CD4-positive, CD25-positive, alpha-beta regulatory T cell (primary cell): ENCODE data around the gene IMPG2. TPM values are rescaled to one million over a fixed set of nuclear protein-coding genes. Genes with fewer than 3 reads are reported as not detected.

Source experiments
- ATAC-seq, 2 donors: fragments of 150-1000 bp; cut with Tn5 transposase; one replicate each; pipeline ENCODE4 v1.10.0; 2021; ENCODE audit warnings: low read depth in 2 of 2, moderate number of reproducible peaks in 2 of 2, moderate library complexity in 1 of 2
- DNase-seq, 3 donors: peaks; one replicate each; pipeline versions ENCODE4 v3.0.0 to v3.0.0-alpha.2; 2012 to 2022; ENCODE audit warnings: mixed read lengths in 1 of 3
- H3K27ac ChIP-seq: one replicate; pipeline ENCODE4 v1.7.0; 2013; ENCODE audit warnings: mild to moderate bottlenecking, low read length; ENCODE audit not compliant: insufficient read depth, poor library complexity, severe bottlenecking
- H3K27me3 ChIP-seq: one replicate; pipeline ENCODE4 v1.7.0; 2013; ENCODE audit warnings: low read length; ENCODE audit not compliant: control insufficient read depth, insufficient read depth
- H3K36me3 ChIP-seq: one replicate; pipeline ENCODE4 v1.7.0; 2013; ENCODE audit warnings: mild to moderate bottlenecking, low read length, moderate library complexity; ENCODE audit not compliant: control insufficient read depth, insufficient read depth
- H3K4me1 ChIP-seq: 2 replicates; pipeline ENCODE4 v1.7.0; 2013; ENCODE audit warnings: mild to moderate bottlenecking, low read length; ENCODE audit not compliant: insufficient read depth, control insufficient read depth, poor library complexity, severe bottlenecking
- H3K4me3 ChIP-seq: one replicate; pipeline ENCODE4 v1.7.0; 2013; ENCODE audit warnings: low read depth, mild to moderate bottlenecking, low read length, moderate library complexity
- H3K9me3 ChIP-seq, 2 experiments: 1 replicate in 1 of 2; 2 replicates in 1 of 2; pipeline ENCODE4 v1.7.0; 2013; ENCODE audit warnings: low read length in 2 of 2, mild to moderate bottlenecking in 1 of 2, moderate library complexity in 1 of 2; ENCODE audit not compliant: control insufficient read depth in 2 of 2
- H3K27ac Mint-ChIP-seq, 3 donors: one replicate each; pipeline ENCODE4 v1.8.0; 2020 to 2022; ENCODE audit warnings: mild to moderate bottlenecking in 3 of 3, mixed read lengths in 3 of 3, moderate library complexity in 2 of 3
- H3K27me3 Mint-ChIP-seq: one replicate; pipeline ENCODE4 v1.8.0; 2022; ENCODE audit warnings: mild to moderate bottlenecking, mixed read lengths
- H3K36me3 Mint-ChIP-seq: one replicate; pipeline ENCODE4 v1.8.0; 2020; ENCODE audit warnings: mixed read lengths
- H3K4me1 Mint-ChIP-seq, 4 donors: one replicate each; pipeline ENCODE4 v1.8.0; 2020 to 2022; ENCODE audit warnings: mixed read lengths in 4 of 4, mild to moderate bottlenecking in 1 of 4
- H3K4me3 Mint-ChIP-seq, 4 donors: one replicate each; pipeline ENCODE4 v1.8.0; 2020 to 2022; ENCODE audit warnings: mild to moderate bottlenecking in 4 of 4, mixed read lengths in 4 of 4, moderate library complexity in 3 of 4
- H3K9me3 Mint-ChIP-seq, 7 donors: one replicate each; pipeline ENCODE4 v1.8.0; 2020 to 2022; ENCODE audit warnings: mixed read lengths in 7 of 7, mild to moderate bottlenecking in 3 of 7, moderate library complexity in 2 of 7
- polyA plus RNA-seq, 4 donors: library from polyadenylated mRNA; unstranded; fragments of 300-500 nt; fragmentation: Illumina TruSeq; gene quantifications; one replicate each; pipeline ENCODE4 v1.2.3, GENCODE V29; 2021
- total RNA-seq: library from RNA; stranded (reverse); gene quantifications from one replicate; pipeline ENCODE4 v1.2.3, GENCODE V29; 2022

IMPG2 gene
- total and polyA plus RNA-seq, 5 donors from 2014 or later, result 0.02 to 0.35 TPM; not detected in 3

DNA sequence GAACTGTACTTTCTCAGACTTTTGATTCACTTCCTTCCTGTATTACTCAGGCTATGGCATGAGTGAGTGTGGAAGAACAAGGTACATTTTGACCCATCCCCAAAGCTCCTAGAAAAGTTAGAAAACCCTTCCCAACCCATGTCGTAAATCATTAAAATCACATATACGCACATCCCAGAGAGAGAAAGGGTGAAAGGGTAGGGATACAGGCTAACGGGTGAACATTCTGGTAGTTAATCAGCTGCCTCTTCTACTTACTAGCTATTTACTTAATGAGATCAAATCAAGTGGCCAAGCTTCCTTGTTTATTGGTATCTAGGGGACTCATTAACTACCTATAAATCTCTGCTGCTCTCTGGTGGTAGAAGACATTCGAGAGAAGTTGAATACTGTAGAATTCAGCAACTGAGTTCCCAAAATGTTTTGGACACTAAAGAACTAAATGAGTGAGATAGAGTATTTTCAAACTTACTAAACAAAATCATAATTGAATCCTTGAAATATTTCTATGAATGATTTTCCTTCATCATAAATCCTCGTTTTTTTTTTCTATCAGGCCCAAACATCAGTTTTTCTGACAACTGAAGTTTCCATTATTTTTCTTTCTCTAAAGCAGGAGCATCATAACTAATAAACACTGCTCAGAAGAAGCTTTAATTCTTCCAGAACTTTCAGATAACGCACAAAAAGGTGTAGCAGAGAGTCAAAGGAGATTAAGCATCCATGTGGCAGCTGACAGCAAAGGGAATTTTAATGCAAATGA lies 124.2 kb downstream of the IMPG2 start:
- no peak overlapping the region for H3K4me3 Mint-ChIP-seq
- H3K4me1 Mint-ChIP-seq, result no peaks in the 10 kb centered on the region
- no peaks in the 10 kb centered on the region for H3K9me3 Mint-ChIP-seq
- Histone ChIP-seq H3K9me3 (no peaks in the 10 kb centered on the region), H3K4me3 (no peak overlapping the region), H3K27ac (no peak overlapping the region), H3K36me3 (no peaks in the 10 kb centered on the region), H3K27me3 (peaks cover 2% of the 10 kb centered on the region), H3K4me1 (no peaks in the 10 kb centered on the region)
- ATAC-seq, result no peak
- peaks cover 16% of the 10 kb centered on the region for H3K27me3 Mint-ChIP-seq
- H3K27ac Mint-ChIP-seq, result no peak overlapping the region
- H3K36me3 Mint-ChIP-seq, result no peaks in the 10 kb centered on the region
- DNase-seq, result peak in 1 of 3 donors; percentile 15

DNA sequence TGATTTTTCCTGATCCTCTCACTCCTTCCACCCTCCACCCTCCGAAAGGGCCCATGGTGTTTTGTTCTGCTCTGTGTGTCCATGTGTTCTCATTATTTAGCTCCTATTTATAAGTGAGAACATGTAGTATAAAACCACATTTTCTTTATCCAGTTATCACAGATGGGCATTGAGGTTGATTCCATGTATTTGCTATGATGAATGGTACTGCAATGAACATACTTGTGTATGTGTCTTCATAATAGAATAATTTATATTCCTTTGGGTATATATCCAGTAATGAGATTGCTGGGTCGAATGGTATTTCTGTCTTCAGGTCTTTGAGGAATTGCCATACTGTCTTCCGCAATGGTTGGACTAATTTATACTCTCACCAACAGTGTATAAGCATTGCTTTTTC lies 126.0 kb downstream of the IMPG2 start:
- Mint-ChIP-seq H3K36me3 (no peaks in the 10 kb centered on the region), H3K4me1 (no peaks in the 10 kb centered on the region), H3K27ac (no peak overlapping the region), H3K9me3 (no peaks in the 10 kb centered on the region), H3K27me3 (no peaks in the 10 kb centered on the region), H3K4me3 (no peak overlapping the region)
- ATAC-seq, result no peak
- no peaks in the 10 kb centered on the region for H3K36me3 ChIP-seq
- H3K27me3 ChIP-seq, result peaks cover 5% of the 10 kb centered on the region
- no peaks in the 10 kb centered on the region for H3K4me1 ChIP-seq
- no peak for DNase-seq
- no peak overlapping the region for H3K4me3 ChIP-seq
- no peak overlapping the region for H3K27ac ChIP-seq
- no peaks in the 10 kb centered on the region for H3K9me3 ChIP-seq

DNA sequence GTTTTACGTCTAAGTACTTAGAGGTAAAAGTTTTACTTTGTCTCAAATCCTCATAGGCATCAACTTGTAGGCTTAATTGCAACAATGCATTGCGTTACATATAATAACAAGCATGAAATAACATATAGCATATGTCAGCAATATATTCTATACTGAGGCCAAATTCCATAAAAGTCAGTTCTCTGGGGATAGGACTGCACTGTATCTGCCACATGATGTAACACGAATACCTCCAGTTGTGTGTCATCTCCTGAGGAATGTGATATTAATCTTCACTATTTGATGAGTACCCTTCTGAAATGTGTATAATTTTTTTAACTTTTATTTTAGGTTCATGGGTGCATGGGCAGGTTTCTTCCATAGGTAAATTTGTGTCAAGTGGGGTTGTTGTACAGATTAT lies 126.4 kb downstream of the IMPG2 start:
- Mint-ChIP-seq H3K27me3 (no peaks in the 10 kb centered on the region), H3K36me3 (no peaks in the 10 kb centered on the region), H3K4me1 (no peaks in the 10 kb centered on the region), H3K9me3 (no peaks in the 10 kb centered on the region), H3K4me3 (no peak overlapping the region), H3K27ac (no peak overlapping the region)
- Histone ChIP-seq H3K36me3 (no peaks in the 10 kb centered on the region), H3K4me1 (no peaks in the 10 kb centered on the region), H3K9me3 (no peaks in the 10 kb centered on the region), H3K4me3 (no peak overlapping the region), H3K27me3 (peaks cover 5% of the 10 kb centered on the region), H3K27ac (no peak overlapping the region)
- DNase-seq, result no peak
- ATAC-seq, result no peak

DNA sequence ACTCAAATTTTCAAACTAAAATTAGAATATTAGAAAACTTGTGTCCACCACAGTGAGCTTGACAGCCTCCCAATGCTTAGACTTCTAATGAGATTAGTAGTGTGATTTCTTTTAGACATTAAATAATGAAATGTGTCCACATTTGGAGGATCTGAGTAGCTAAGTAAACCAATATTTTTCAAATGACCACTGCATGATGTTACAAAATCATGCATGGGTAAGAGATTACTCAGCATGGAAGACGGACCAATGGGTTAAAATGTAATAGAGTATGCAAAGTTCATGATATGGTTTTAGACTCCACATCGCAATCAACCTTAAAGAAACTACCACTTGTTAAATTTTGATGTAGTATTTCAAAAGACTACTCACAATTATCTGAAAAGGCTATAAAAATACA lies 130.6 kb downstream of the IMPG2 start:
- Mint-ChIP-seq H3K36me3 (no peaks in the 10 kb centered on the region), H3K9me3 (no peaks in the 10 kb centered on the region), H3K27me3 (peaks cover 4% of the 10 kb centered on the region), H3K4me1 (no peaks in the 10 kb centered on the region), H3K27ac (no peak overlapping the region), H3K4me3 (no peak overlapping the region)
- Histone ChIP-seq H3K27me3 (peaks cover 2% of the 10 kb centered on the region), H3K36me3 (no peaks in the 10 kb centered on the region), H3K4me3 (no peak overlapping the region), H3K9me3 (no peaks in the 10 kb centered on the region), H3K4me1 (no peaks in the 10 kb centered on the region), H3K27ac (no peak overlapping the region)
- ATAC-seq, result no peak
- no peak for DNase-seq

DNA sequence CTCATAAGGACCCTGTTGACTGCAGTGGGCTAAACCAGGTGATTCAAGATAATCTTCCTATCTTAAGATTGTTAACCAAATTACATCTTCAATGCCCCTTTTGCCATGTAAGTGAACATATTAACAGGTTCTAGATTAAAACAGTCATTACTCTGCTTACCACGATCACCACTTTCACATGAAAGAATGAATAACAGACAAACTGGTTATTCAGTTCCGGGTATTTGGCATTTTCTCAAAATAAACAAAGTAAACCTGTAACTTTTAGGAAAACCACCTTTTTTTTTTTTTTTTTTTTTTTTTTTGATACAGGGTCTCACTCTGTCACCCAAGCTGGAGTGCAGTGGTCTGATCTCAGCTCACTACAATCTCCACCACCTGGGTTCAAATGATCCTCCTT lies 131.2 kb downstream of the IMPG2 start:
- no peaks in the 10 kb centered on the region for H3K9me3 ChIP-seq
- DNase-seq (no peak), ATAC-seq (no peak)
- H3K36me3 Mint-ChIP-seq, result no peaks in the 10 kb centered on the region
- no peak overlapping the region for H3K27ac ChIP-seq
- peaks cover 2% of the 10 kb centered on the region for H3K27me3 ChIP-seq
- H3K9me3 Mint-ChIP-seq, result no peaks in the 10 kb centered on the region
- no peak overlapping the region for H3K4me3 ChIP-seq
- H3K27me3 Mint-ChIP-seq, result peaks cover 4% of the 10 kb centered on the region
- no peaks in the 10 kb centered on the region for H3K4me1 Mint-ChIP-seq
- no peak overlapping the region for H3K27ac Mint-ChIP-seq
- H3K4me1 ChIP-seq, result no peaks in the 10 kb centered on the region
- H3K4me3 Mint-ChIP-seq, result no peak overlapping the region
- no peaks in the 10 kb centered on the region for H3K36me3 ChIP-seq

DNA sequence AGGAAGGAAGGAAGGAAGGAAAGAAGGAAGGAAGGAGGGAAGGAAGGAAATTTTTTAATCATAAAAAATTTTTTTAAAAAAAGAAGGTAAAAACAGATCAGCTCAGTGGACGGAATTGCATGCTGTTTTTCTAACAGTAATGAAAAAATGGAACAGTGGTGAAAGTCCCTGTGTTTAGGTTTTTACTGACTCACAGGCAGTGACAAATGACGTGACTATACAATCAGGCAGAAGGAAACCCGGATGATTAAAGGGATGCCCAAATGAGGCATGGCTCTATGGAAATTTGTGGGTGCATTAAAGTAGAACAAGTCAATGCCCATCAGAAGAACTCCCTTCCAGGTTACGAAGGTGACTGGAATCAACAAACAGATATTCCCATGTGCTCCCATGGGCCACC lies 135.0 kb downstream of the IMPG2 start:
- Histone ChIP-seq H3K9me3 (no peaks in the 10 kb centered on the region), H3K4me1 (no peaks in the 10 kb centered on the region), H3K27me3 (no peaks in the 10 kb centered on the region), H3K27ac (no peak overlapping the region), H3K36me3 (no peaks in the 10 kb centered on the region), H3K4me3 (no peak overlapping the region)
- H3K4me1 Mint-ChIP-seq, result no peaks in the 10 kb centered on the region
- no peak overlapping the region for H3K27ac Mint-ChIP-seq
- H3K27me3 Mint-ChIP-seq, result peaks cover 8% of the 10 kb centered on the region
- ATAC-seq (no peak), DNase-seq (no peak)
- H3K9me3 Mint-ChIP-seq, result no peaks in the 10 kb centered on the region
- no peak overlapping the region for H3K4me3 Mint-ChIP-seq
- no peaks in the 10 kb centered on the region for H3K36me3 Mint-ChIP-seq

DNA sequence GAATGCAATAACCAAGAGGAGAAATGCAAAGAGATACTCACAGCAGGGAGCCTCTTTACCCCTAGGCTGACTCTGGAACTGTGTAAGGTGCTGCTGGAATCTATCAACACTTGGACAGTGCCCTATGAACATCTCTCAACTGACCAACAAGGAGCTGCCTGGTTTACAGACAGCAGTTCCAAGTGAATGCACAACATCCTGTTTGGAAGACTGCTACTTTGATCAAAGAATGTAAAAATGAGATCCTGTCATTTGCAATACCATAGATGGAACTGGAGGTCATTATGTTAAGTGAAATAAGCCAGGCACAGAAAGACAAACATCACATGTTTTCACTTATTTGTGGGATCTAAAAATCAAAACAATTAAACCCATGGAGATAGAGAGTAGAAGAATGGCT lies 136.3 kb downstream of the IMPG2 start:
- H3K4me3 ChIP-seq, result no peak overlapping the region
- H3K27me3 ChIP-seq, result no peaks in the 10 kb centered on the region
- no peaks in the 10 kb centered on the region for H3K4me1 ChIP-seq
- Mint-ChIP-seq H3K4me3 (no peak overlapping the region), H3K4me1 (no peaks in the 10 kb centered on the region), H3K36me3 (no peaks in the 10 kb centered on the region), H3K9me3 (no peaks in the 10 kb centered on the region), H3K27me3 (peaks cover 8% of the 10 kb centered on the region), H3K27ac (no peak overlapping the region)
- no peaks in the 10 kb centered on the region for H3K9me3 ChIP-seq
- ATAC-seq (no peak), DNase-seq (no peak)
- no peaks in the 10 kb centered on the region for H3K36me3 ChIP-seq
- no peak overlapping the region for H3K27ac ChIP-seq

DNA sequence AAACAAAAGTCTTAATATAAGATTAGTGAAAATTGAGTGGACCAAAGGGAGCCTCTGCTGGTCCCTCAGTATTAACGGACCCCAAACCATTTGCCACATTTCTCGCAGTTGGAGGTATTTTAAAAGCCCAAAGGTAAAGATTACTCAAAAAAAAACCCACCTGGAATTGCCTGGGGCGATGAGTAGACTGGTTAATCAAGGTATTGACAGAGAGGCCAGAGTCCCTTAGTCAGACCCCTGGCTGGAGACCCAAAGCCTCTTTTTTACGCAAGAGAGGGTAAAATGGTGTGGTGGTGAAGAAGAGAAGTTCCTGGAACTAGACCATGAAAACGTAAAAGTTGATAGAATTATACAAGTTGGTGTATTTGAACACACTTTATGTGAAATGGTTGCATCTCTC lies 137.2 kb downstream of the IMPG2 start:
- H3K27me3 Mint-ChIP-seq, result peaks cover 8% of the 10 kb centered on the region
- DNase-seq (no peak), ATAC-seq (no peak)
- Histone ChIP-seq H3K4me3 (no peak overlapping the region), H3K4me1 (no peaks in the 10 kb centered on the region), H3K36me3 (no peaks in the 10 kb centered on the region), H3K27ac (no peak overlapping the region), H3K27me3 (no peaks in the 10 kb centered on the region), H3K9me3 (no peaks in the 10 kb centered on the region)
- no peak overlapping the region for H3K4me3 Mint-ChIP-seq
- H3K27ac Mint-ChIP-seq, result no peak overlapping the region
- no peaks in the 10 kb centered on the region for H3K36me3 Mint-ChIP-seq
- no peaks in the 10 kb centered on the region for H3K9me3 Mint-ChIP-seq
- no peaks in the 10 kb centered on the region for H3K4me1 Mint-ChIP-seq
